ENCODE data around the gene ZFPM1.

DNA sequence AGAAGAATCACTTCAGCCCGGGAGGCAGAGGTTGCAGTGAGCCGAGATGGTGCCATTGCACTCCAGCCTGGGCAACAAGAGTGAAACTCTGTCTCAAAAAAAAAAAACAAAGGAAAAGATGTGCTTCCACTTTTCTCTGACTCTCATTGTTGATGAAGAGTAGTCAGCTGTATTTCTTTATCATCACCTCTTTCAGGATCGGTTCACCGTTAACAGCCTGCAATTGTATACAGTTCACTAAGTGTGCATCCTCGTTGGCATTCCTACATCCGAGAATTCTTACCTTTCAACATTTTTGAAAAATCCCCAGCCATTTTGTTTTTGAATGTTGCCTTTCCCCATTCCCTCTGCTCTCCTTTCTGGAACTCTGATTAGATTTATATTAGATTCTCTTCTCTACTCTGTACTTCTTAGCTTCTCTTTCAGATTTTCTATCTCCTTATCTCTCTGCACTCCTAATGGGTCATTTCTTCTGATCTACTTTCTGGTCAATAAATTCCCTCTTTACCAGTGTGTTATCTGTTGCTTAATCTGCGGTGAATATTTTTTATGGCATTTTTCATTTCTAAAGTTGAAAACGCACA is 90.2 kb downstream of the ZFPM1 start:
- TF ChIP-seq POLR2A (IDR thresholded peaks at IDR 0.05) = no peak
- TF ChIP-seq, protein P1, sequence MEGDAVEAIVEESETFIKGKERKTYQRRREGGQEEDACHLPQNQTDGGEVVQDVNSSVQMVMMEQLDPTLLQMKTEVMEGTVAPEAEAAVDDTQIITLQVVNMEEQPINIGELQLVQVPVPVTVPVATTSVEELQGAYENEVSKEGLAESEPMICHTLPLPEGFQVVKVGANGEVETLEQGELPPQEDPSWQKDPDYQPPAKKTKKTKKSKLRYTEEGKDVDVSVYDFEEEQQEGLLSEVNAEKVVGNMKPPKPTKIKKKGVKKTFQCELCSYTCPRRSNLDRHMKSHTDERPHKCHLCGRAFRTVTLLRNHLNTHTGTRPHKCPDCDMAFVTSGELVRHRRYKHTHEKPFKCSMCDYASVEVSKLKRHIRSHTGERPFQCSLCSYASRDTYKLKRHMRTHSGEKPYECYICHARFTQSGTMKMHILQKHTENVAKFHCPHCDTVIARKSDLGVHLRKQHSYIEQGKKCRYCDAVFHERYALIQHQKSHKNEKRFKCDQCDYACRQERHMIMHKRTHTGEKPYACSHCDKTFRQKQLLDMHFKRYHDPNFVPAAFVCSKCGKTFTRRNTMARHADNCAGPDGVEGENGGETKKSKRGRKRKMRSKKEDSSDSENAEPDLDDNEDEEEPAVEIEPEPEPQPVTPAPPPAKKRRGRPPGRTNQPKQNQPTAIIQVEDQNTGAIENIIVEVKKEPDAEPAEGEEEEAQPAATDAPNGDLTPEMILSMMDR (IDR thresholded peaks at IDR 0.05) = no peak

All from body of pancreas (tissue), 4 donors.